Activated CD8-positive, alpha-beta memory T cell treated with anti-CD3 and anti-CD28 coated beads, Interleukin-2, amount 50 U/mL, for 24 hours (primary cell): ENCODE measurements around the gene MRPS18A.

Experiments used
- DNase-seq: peaks from one replicate; pipeline ENCODE4 v3.0.0-alpha.2; 2020; ENCODE audit errors: extremely low read depth

The MRPS18A gene

DNA sequence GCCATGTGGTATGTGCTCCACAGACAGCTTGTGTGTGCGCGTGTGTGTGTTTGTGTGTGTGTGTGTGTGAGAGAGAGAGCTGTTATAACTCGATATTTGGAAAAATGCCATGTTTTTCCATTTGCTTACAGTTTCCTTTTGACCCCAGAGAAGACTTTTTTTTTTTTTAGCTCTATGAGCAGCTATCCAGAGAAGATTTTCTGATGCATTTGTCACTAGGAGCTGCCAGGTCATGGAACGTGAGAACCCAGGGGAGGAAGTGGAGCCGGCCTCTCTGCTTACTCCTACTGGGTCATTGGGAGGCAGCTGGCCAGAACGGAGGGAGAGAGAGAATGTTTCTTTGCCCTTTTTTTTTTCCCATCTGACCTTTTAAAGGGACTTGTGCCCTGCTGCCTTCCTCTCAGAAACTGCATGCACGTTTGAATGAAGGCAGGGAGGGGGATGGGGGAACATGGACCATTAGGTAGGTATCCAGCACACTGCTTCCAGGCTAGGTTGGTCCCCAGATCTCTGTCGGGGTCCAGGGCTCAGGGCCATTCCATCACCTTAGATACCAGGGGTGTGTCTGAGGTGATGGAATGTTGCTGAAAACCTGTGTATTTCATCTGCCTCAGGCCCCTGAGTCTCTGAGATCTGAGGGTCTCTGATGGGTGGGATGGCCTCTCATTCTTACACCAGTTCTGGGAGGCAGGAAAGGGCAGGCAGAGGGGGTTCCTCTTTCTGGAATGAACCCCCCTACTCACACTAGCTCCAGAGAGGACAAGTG is 11.2 kb upstream of the MRPS18A start:
- DNase-seq, result no peak

DNA sequence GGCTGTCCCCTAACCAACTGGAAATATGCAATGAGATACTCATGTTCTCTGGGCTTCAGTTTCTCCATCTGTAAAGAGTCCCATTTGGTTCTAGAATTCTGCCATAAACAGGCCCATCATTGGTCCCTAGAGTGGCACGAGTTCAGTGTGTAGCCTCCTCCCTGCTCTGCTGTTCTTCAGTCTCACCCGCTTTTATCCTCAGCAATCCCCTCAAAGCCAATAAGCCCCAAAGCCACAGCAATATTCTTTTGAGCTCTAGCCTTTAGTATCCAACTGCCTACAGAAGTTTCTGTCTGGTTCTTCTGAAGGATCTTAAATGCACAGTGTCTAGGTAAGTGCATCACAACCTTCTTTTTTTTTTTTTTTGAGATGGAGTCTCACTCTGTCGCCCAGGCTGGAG is 9.8 kb upstream of the MRPS18A start:
- no peak for DNase-seq

DNA sequence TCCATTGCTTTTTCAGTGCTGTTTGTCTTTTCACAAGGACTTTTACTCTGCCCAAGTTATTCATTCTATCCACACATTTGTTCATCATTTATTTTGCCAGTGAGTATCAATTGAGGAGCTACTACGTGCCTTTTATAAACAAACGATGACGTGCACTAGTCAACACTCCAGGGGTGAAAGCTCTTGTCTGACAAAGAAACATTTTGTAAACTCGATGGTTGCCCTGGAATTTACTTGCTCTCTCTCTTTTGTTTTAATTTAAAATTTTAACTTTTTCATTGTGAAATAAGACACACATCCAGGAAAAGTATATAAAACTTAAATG is 8.3 kb upstream of the MRPS18A start:
- DNase-seq, result no peak

DNA sequence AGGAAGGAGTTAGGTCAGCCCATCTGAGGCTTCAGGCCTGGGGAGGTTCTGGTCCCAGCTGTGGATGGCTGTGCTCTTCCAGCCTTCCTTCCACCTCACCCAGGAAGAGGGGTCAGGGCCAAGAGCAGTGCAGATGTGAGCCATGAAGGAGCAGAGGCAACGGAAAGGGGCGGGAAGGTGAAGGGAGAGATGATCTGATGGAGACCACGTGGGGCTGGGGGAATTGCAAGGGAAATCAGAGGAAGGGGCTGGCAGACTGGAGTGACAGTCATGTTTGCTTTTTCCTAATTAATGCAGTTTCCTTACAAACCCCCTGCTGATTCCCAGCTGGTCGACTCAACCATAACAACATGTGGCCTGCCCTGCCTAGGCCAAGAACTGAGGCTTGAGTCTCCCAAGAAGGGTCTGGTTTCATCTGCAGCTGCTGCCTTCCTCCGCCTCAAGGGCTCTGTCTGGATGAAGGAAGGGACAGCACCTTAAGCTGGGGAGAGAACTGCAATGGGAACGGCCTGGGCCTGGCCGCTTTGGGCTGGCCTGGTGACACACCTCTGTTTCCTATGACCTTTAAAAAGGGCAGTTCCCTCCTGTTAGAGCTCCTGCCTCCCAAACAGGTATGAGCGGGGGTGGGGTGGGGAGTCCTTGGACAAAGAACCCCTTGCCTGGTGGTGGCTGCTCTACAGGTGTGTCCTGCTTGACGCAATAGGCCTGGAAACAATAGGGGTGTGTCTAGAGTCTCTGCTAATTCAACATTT is 7.8 kb upstream of the MRPS18A start:
- no peak for DNase-seq

DNA sequence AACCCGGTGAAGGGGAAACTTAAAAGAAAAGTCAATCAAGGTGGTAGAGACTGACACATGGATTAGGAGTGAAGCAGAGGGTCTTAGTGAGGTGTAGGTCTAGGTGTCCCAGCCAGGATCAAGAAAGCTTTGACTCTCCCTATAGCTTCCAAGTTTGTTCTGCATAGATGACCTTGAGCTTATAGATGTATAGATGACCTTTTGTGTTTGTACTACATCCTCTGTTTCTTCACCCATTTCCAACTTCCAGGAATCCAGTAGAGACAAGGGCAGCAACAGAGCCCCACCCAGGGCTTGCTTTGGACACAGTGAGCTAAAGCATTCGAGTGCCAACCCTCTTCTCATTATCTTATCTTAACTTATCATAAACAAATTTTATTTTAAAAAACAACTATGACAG is 1.8 kb upstream of the MRPS18A start:
- no peak for DNase-seq

DNA sequence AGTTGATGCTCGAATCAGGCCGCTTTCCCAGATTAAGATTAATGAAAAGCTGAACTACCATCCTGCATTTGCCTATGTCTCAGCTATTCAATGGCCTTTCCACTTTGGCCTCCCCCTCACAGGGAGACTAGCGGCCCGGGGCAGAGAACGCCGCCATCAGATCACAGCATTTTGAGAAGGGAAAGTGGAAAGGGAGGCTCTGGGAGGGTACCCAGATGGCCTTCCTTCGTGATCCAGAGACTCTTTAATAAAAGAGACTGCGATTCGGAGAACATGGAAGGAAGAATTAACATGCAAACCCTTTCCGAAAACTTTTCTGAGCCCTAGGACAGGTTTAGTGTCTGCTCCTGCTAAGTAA is 533 bp downstream of the MRPS18A start:
- DNase-seq, result no peak

DNA sequence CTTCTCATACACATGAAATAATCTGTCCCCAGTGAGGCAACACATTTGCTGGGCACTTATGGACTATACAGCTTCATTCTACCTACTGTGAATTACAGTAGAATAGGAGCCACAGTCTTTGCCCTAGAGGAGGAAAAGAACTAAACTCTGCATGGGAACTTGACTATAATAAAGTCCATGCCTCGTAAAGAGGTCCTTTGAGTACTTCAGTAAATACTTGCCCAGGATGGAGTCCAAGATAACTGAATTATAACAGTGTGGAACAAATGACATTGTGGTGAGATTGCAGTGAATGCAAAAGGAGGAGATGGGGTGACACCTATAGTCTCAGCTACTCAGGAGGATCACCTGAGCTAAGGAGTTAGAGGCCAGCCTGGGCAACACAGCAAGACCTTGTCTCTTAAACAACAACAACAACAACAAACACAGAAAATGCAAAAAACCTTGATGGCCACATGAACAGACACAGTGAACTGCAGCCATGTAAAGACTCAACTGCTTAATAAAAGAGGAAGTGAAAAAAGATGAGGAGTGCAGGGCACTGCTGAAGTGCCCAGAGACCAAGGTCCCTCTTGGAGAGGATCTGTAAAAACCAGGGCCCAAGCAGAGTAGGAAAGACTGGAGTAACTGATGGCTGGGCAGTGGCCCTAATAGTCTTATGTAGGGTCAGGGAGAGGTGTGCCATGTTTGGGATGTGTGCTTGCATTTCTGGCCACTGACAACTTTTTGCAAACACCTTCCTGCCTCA is 3.7 kb downstream of the MRPS18A start:
- DNase-seq, result no peak

DNA sequence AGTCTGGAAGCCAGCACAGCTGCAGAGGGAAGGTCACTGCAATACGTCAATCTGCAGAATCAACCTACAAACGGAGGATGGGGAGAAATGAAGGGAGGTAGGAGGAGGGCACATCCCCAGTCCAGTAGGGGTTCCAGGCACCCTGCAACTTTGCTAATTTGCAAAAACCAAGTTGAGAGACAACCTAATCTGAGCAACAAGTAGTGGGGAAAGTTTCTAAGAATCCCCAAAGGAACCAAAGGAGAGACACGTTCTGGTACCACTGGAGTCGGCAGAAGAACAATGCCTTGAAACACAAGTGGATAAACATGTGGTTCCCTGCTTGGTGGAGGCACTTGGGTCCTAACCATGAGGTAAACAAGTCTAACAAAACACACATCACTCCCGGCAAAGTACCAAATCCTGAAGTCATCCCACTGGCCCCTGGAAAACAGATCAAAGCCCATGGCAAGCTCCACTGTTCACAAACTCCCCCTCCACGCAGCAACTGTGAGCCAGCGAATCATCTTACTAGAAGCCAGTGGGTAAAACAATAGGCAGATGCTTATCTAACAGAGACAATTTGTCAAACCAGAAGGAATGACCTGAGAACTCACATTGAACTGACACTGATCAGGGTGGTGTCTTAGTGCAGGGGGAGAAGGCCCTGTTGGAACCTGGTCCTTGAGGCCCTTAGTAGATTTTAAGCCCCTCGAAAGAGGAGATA is 4.7 kb downstream of the MRPS18A start:
- DNase-seq, result no peak

DNA sequence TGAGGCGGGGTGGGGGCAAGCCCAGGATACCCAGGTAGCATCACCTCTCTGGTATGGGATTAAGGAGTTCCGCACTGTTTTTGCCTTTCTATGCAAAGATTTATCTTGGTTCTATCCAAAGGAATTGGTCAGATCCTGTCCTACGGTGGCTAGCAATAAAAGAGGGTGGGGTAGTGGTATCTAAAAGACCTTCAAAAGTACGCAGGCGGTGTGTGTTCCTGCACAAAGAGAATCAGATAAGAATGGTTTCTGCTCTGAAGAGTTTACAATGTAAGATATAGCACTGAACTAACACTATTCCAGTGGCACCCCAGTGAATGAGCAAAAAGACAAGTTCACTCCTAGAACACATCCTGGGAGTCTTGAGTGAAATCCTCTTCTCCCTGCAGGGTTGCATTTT is 6.3 kb downstream of the MRPS18A start:
- no peak for DNase-seq

DNA sequence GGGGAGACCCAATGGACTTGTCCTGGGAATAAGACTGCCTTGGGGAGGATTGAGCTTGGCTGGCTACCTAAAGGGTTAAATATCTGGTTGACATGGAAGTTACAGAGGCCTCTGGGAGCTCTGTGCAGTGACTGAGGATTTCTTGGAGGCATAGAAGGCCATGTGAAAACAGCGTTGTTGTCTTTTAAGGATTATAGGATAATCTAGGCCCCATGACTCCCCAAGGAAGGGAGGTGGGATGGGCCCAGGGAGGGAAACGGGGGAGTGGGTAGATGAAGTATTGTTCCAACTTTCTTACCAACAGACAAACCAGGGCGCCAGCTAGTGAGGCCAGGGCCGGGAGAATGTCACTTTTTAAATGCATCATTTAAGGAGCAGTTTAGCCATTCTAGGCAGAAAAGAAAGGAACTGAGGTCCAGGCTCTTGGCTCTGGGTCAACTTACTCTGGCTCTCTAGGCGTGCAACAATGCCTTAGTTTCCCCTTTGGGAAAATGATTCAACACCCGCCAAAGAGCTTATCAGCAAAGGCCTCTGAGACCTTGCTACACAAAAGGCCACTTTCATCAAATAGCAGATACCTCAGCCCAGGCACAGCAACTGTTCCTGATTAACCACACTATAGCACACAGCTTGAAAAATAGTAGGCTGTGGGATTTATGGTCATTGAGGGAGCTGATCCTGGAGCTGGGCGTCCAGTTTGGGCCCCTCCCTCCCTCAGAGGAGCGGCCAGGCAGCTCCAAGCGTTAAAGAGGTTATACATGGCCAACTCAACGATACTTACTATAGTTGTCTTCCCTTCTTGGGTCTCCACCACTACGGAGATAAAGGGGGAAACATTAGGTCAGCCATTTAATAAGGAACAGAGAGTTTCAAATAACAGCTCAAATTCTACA is 7.0 kb downstream of the MRPS18A start:
- DNase-seq, result no peak

DNA sequence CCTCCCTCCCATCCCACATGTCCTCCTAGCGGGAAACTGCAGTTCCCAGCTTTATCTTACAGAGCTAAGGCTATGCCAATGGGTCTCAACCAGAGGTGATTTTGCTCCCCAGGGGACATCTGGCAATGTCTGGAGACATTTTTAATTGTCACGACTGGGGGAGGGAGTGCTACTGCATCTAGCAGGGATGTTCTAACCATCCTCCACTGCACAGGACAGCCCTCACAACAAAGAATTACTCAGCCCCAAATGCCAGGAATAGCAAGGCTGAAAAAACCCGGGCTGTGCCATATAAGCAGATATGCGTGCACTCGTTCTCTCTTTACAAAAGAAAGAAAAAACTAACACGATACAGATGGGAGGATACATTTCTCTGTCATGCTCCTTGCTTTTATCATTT is 8.5 kb downstream of the MRPS18A start:
- DNase-seq, result no peak

DNA sequence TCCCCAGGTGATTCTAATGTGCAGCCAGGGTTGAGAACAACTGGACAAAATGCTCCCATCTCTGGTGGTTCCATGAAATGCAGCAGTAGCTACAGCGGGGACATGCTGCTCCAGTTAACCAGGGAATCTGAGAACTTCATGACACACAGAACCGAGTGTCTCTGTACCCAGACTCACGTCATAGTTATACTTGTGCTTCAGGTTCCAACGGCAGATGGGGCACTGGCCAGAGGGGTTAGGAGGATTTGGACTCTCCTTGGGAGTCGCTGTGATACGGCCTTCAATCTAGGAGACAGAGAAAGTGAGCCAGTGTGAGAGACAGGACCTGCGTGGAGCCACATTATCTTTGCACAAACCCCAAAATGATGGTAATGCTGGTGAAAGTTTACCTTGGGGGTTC is 9.2 kb downstream of the MRPS18A start:
- no peak for DNase-seq

DNA sequence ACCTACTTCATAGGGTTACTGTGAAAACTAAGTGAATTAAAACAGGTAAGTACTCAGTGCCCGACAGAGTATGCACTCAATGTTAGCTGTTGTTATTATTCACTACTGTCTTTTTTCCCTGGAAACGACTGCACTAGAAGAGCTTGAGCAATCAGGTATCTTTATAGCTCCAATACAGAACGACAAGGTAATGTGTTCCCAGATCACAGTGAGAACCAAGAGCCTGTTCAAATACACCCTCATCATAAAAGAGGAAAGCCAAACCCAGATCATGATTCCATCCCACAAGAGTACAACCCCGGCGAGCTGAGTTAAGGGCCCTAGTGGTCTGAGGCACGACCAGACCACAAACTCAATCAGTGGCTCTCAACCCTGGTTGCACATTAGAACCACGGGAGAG is 9.8 kb downstream of the MRPS18A start:
- DNase-seq, result no peak

DNA sequence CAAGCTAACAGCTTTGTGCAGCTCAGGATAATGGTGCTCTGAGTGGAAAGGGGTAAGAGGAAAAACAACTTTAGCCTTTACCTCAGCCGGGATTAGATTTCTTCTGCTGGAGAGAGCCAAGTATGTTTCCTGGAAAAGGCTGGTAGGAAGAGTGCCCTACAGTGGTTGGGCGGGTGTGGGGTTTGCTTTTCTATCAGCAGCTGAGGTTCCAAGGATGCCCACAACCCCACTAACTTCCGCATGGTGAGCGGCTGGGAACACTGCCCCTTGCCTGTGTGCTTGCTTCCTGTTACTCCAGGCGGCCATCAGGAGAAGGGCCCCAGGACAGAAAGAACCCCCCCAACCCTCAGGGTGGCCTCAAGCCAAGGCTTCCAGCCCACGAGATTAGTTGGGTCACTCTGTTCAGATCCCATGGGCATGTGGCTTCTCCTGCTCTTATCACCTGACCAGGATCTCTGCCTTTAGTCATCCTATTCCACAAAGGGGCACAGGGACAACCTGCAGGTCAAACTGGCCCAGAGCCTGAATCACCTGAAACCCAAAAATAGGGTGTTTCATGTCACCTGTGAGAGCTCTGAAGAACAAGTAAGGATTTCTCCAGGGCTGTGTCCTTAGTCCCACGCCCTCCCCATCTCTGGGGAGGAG is 10.5 kb downstream of the MRPS18A start:
- DNase-seq, result no peak

DNA sequence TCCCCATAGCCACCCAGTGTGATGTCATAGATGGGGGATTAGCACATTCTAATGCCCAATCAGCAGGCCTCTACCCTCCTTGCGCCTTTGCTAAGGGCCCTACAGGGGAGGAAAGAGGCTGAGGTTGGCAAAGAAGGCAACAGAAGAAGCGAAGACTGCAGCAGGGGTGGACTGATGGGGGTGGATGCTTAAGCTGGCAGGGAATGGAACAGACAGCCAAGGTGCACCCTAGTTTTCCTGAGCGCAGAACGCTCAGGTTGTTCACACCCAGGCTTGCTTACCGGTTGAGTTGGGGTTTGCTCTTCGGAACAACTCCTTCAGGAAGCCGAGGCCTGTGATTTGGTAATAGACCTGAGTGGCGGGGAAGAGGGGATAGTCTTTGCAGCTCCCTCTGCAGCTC is 12.7 kb downstream of the MRPS18A start:
- no peak for DNase-seq

DNA sequence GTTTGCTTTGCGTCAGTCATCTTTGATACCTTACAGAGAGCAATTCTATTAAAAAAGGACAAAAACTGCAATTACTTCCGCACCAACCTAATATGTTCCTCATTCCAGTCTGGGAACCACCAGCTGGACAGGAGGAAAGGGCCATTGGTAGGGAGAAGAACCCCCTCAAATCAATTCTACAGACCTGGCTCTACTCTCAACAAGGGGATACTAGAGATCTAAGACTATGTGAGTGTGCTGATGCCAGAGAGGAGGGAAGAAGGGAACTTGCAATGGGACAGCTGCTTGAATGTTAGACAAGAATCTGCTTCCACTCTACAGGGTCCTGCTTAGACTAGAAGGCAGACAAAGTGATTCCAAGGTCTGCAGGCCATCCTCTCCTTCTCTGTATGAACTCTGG is 13.3 kb downstream of the MRPS18A start:
- no peak for DNase-seq

DNA sequence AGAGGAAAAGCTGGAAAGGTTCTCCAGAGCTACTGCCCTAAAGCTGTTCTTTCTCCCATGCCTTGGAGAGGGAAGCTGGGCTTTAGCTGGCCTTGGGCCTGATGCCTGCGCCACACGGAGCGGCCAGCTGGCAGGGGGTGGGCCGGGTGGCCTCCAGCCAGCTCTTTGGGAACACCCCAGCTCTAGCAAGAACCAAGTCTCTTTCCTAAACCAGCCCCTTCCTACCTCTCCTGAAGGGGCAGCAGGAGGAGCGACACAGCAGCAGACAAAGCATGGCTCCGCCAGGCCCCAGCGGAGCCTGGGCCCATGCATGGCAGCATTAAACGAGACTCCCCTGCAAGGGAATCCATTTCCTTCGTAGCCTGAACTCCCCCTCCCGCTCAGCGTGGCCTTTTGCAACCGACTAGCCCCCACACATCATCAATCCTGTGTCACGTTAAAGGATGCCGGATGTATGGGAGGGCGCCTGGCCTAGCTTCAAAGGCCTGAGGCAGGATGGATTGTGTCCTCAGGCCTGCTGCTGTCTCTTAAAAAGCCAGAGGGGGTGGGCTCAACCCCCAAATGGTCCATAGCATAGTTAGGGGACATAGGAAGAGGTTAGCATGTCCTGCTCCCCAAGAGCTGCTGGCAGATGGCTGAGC is 14.0 kb downstream of the MRPS18A start:
- no peak for DNase-seq

DNA sequence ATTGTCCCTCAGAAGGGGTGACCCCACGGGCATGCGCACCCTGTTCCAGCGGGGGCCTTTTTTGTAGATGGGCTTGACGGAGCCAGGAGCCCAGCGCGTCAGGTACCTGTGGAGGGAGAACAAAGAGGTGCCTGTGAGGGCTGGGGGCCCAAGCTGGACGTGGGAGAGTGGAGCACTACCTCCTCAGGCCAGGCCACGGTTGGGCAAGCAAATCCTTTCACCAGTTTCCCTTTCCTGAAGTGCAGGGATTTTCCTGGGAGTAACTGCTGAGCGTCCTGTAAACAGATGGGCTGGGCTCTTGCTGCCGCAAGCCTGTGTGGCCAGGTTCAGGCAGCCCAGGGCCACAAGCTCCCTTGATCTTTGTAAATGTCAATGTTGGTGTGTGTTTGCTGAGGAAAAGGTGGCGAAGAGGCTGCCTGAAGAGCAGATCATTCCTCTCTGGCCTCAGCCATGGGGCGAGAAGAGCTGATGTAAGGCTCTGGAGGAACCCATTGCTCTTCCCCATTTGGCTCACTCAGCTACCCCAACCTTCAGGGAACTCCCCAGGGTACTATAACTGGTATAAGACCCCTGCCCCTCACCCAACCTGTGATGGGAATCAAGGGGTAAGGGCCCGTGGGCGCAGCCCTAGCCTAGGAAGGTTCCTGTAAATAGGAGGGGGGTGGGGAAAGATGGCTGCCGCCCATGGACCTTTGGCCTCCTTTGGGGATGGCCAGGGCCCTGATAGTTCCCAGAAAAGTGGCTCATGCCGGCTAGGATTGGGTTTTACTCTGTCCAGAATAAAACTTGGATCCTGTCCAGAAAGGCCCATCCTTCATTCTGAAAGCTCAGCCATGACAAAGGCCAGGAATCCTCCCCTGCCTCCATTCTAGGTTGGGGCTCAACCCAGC is 15.5 kb downstream of the MRPS18A start:
- no peak for DNase-seq
